Measurements from ENCODE around the gene NBPF1. TPM values are rescaled to one million over a fixed set of nuclear protein-coding genes. Genes with fewer than 3 reads are reported as not detected.
"Not testable (repeated sequence)": the region's sequence is repeated elsewhere in the genome, so short reads cannot be mapped to it uniquely, and the experiment has no call there.

NBPF1 gene
- total and polyA plus RNA-seq, 3 donors from 2014 or later, result 75.6 to 109 (median 93.9) TPM

GRCh38 chr1:16631248-16632043, 18.1 kb upstream of the NBPF1 start:
- intact Hi-C loops (cut with DNase I; ENCODE audit: low total_unique reads), result no loop called here
- no peaks in the 10 kb centered on the region for H3K27me3 ChIP-seq
- WGBS, 2 donors, result 71 to 82% methylated on average over 20 of the region's 20 CpGs
- no peaks in the 10 kb centered on the region for H3K9me3 ChIP-seq
- DNase-seq, result no peak
- peaks cover 5% of the 10 kb centered on the region for H3K36me3 ChIP-seq (ENCODE audit: low read depth, missing control alignments)
- no peak for TF ChIP-seq CTCF (IDR thresholded peaks at IDR 0.05)
- no peak for TF ChIP-seq POLR2A (IDR thresholded peaks at IDR 0.05)
- peak overlapping the region in 1 of 2 donors; percentile 55 for H3K4me3 ChIP-seq
- peak overlapping the region in 1 of 2 donors; percentile 3 for H3K27ac ChIP-seq
- no peaks in the 10 kb centered on the region for H3K4me1 ChIP-seq

GRCh38 chr1:16630661-16631247, 17.4 kb upstream of the NBPF1 start:
- 65 to 78% methylated on average over 36 of the region's 36 CpGs for WGBS, 2 donors

GRCh38 chr1:16629916-16630530, 16.7 kb upstream of the NBPF1 start:
- WGBS, 2 donors, result 77 to 81% methylated on average over 21 of the region's 21 CpGs
- H3K9me3 ChIP-seq; H3K4me1 ChIP-seq; H3K36me3 ChIP-seq (ENCODE audit: low read depth, missing control alignments); H3K27me3 ChIP-seq; DNase-seq; intact Hi-C loops (cut with DNase I; ENCODE audit: low total_unique reads); H3K27ac ChIP-seq: not testable (repeated sequence)
- H3K4me3 ChIP-seq, result peak overlapping the region in 1 of 2 donors; percentile 55

More at GRCh38 chr1:16630661-16631247, 17.4 kb upstream of the NBPF1 start:
- Histone ChIP-seq H3K36me3 (ENCODE audit: low read depth, missing control alignments) (peaks cover 5% of the 10 kb centered on the region), H3K27ac (peak overlapping the region in 1 of 2 donors; percentile 3), H3K27me3 (no peaks in the 10 kb centered on the region), H3K4me3 (peak overlapping the region in 1 of 2 donors; percentile 55), H3K4me1 (no peaks in the 10 kb centered on the region), H3K9me3 (no peaks in the 10 kb centered on the region)
- intact Hi-C loops (cut with DNase I; ENCODE audit: low total_unique reads), result no loop called here
- DNase-seq, result no peak
- TF ChIP-seq POLR2A (IDR thresholded peaks at IDR 0.05), result no peak

- Histone ChIP-seq H3K9me3 (no peaks in the 10 kb centered on the region), H3K36me3 (ENCODE audit: low read depth, missing control alignments) (peaks cover 5% of the 10 kb centered on the region), H3K4me1 (no peaks in the 10 kb centered on the region), H3K4me3 (no peak overlapping the region), H3K27me3 (no peaks in the 10 kb centered on the region), H3K27ac (no peak overlapping the region)
- TF ChIP-seq POLR2A (IDR thresholded peaks at IDR 0.05) (no peak), CTCF (IDR thresholded peaks at IDR 0.05) (no peak)
- intact Hi-C loops (cut with DNase I; ENCODE audit: low total_unique reads), result no loop called here
- 92 to 93% methylated on average over 19 of the region's 19 CpGs for WGBS, 2 donors
- no peak for DNase-seq
Measured at GRCh38 chr1:16628361-16629111, 15.2 kb upstream of the NBPF1 start.

GRCh38 chr1:16626409-16626983, 13.1 kb upstream of the NBPF1 start:
- H3K36me3 ChIP-seq (ENCODE audit: low read depth, missing control alignments); H3K27me3 ChIP-seq; H3K4me3 ChIP-seq; H3K9me3 ChIP-seq; DNase-seq; intact Hi-C loops (cut with DNase I; ENCODE audit: low total_unique reads); H3K27ac ChIP-seq; H3K4me1 ChIP-seq: not testable (repeated sequence)
- WGBS, 2 donors, result 86 to 88% methylated on average over 14 of the region's 15 CpGs
